Mesenchymal stem cell (in vitro differentiated cells and primary cell): ENCODE measurements around the gene REV1.

Experiments used
- DNase-seq: peaks from one replicate; pipeline ENCODE4 v3.0.0-alpha.2; 2013
- H2AFZ ChIP-seq: one replicate; pipeline ENCODE4 v1.6.1; 2013; ENCODE audit warnings: low read depth, mild to moderate bottlenecking, control low read depth, inconsistent platforms, low read length, moderate library complexity
- H2AK5ac ChIP-seq: 2 replicates; pipeline ENCODE4 v1.6.1; 2013; ENCODE audit warnings: low read length, moderate library complexity, mild to moderate bottlenecking, inconsistent platforms; ENCODE audit not compliant: severe bottlenecking
- H2BK120ac ChIP-seq: one replicate; pipeline ENCODE4 v1.6.1; 2013; ENCODE audit warnings: low read depth, mild to moderate bottlenecking, inconsistent platforms, low read length, moderate library complexity
- H2BK12ac ChIP-seq, 2 experiments: one replicate each; pipeline ENCODE4 v1.6.1; 2013; ENCODE audit warnings: inconsistent platforms in 2 of 2, low read length in 2 of 2, mild to moderate bottlenecking in 2 of 2, moderate library complexity in 2 of 2, control low read depth in 1 of 2
- H2BK15ac ChIP-seq: one replicate; pipeline ENCODE4 v1.6.1; 2013; ENCODE audit warnings: mild to moderate bottlenecking, low read depth, inconsistent platforms; ENCODE audit not compliant: poor library complexity, severe bottlenecking
- H2BK5ac ChIP-seq: 2 replicates; pipeline ENCODE4 v1.6.1; 2013; ENCODE audit warnings: low read depth, mild to moderate bottlenecking, low read length, control low read depth, inconsistent platforms; ENCODE audit not compliant: poor library complexity, severe bottlenecking
- H3K14ac ChIP-seq, 2 experiments: one replicate each; pipeline ENCODE4 v1.6.1; 2013; ENCODE audit warnings: inconsistent platforms in 2 of 2, low read length in 2 of 2, control low read depth in 1 of 2, mild to moderate bottlenecking in 1 of 2, moderate library complexity in 1 of 2
- H3K18ac ChIP-seq, 2 experiments: one replicate each; pipeline ENCODE4 v1.6.1; 2013; ENCODE audit warnings: inconsistent platforms in 2 of 2, low read length in 2 of 2, control low read depth in 1 of 2, low read depth in 1 of 2, mild to moderate bottlenecking in 1 of 2
- H3K23ac ChIP-seq, 2 experiments: one replicate each; pipeline ENCODE4 v1.6.1; 2013; ENCODE audit warnings: inconsistent platforms in 2 of 2, low read length in 2 of 2, mild to moderate bottlenecking in 2 of 2, moderate library complexity in 2 of 2, control low read depth in 1 of 2
- H3K27ac ChIP-seq: 2 replicates; pipeline ENCODE4 v1.5.1; 2013; ENCODE audit warnings: mild to moderate bottlenecking, moderate library complexity, low read length, control low read depth, inconsistent platforms; ENCODE audit not compliant: poor library complexity, severe bottlenecking
- H3K27me3 ChIP-seq, 2 experiments: 2 replicates each; pipeline versions ENCODE4 v1.6.1 to v1.7.0; 2013; ENCODE audit warnings: low read length in 2 of 2, mild to moderate bottlenecking in 2 of 2, moderate library complexity in 2 of 2, control low read depth in 1 of 2, inconsistent platforms in 1 of 2; ENCODE audit not compliant: control insufficient read depth in 1 of 2, insufficient read depth in 1 of 2
- H3K36me3 ChIP-seq, 2 experiments: 2 replicates each; pipeline versions ENCODE4 v1.6.1 to v1.7.0; 2013; ENCODE audit warnings: low read length in 2 of 2, control low read depth in 1 of 2, inconsistent platforms in 1 of 2, low read depth in 1 of 2, mild to moderate bottlenecking in 1 of 2; ENCODE audit not compliant: insufficient read depth in 2 of 2, control insufficient read depth in 1 of 2
- H3K4ac ChIP-seq, 2 experiments: one replicate each; pipeline ENCODE4 v1.6.1; 2013; ENCODE audit warnings: inconsistent platforms in 2 of 2, low read length in 2 of 2, mild to moderate bottlenecking in 2 of 2, moderate library complexity in 2 of 2, control low read depth in 1 of 2, low read depth in 1 of 2
- H3K4me1 ChIP-seq: 2 replicates; pipeline ENCODE4 v1.6.1; 2013; ENCODE audit warnings: low read depth, low read length, control low read depth; ENCODE audit not compliant: control insufficient read depth, insufficient read depth
- H3K4me2 ChIP-seq: 2 replicates; pipeline ENCODE4 v1.6.1; 2013; ENCODE audit warnings: low read length, mild to moderate bottlenecking, inconsistent platforms; ENCODE audit not compliant: poor library complexity, severe bottlenecking
- H3K4me3 ChIP-seq, 2 experiments: 2 replicates each; pipeline versions ENCODE4 v1.5.1 to v1.7.0; 2013; ENCODE audit warnings: low read length in 2 of 2, mild to moderate bottlenecking in 2 of 2, control low read depth in 1 of 2, low read depth in 1 of 2; ENCODE audit not compliant: insufficient read depth in 1 of 2
- H3K79me1 ChIP-seq: replicated peaks from 2 replicates; pipeline ENCODE4 v1.6.1; 2013; ENCODE audit warnings: mild to moderate bottlenecking, control low read depth, low read length, inconsistent platforms; ENCODE audit not compliant: poor library complexity, severe bottlenecking
- H3K9ac ChIP-seq: 2 replicates; pipeline ENCODE4 v1.7.0; 2013; ENCODE audit warnings: mild to moderate bottlenecking, low read length, moderate library complexity
- H3K9me3 ChIP-seq: 2 replicates; pipeline ENCODE4 v1.7.0; 2013; ENCODE audit warnings: mild to moderate bottlenecking, low read length; ENCODE audit not compliant: control insufficient read depth
- H4K8ac ChIP-seq: one replicate; pipeline ENCODE4 v1.6.1; 2013; ENCODE audit warnings: inconsistent platforms, mild to moderate bottlenecking, low read length, moderate library complexity
- H4K91ac ChIP-seq: one replicate; pipeline ENCODE4 v1.6.1; 2013; ENCODE audit warnings: mild to moderate bottlenecking, low read length, inconsistent platforms
- WGBS: methylation state at CpG from one replicate; pipeline ENCODE4 v1.1.7; 2013; ENCODE audit warnings: mixed read lengths; 5-methylcytosine and 5-hydroxymethylcytosine counted together

Gene REV1

DNA sequence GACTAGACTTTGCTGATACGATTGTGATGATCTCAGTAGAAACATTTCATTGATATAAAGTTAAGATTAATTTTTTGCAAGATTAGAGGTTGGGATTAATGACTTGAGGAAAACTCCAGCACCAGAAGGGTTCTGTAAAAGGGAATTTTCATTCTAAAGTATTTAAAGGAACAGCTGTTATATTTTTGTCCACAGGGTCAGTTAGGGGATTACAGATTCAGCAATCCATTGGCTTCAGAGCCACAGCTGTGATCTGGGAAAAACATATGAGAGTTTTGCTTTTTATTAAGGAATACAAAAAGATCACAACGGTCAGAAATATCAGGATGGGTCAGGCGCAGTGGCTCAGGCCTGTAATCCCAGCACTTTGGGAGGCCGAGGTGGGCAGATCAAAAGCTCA lies 19.6 kb upstream of the REV1 start:
- no peak overlapping the region for H3K14ac ChIP-seq

DNA sequence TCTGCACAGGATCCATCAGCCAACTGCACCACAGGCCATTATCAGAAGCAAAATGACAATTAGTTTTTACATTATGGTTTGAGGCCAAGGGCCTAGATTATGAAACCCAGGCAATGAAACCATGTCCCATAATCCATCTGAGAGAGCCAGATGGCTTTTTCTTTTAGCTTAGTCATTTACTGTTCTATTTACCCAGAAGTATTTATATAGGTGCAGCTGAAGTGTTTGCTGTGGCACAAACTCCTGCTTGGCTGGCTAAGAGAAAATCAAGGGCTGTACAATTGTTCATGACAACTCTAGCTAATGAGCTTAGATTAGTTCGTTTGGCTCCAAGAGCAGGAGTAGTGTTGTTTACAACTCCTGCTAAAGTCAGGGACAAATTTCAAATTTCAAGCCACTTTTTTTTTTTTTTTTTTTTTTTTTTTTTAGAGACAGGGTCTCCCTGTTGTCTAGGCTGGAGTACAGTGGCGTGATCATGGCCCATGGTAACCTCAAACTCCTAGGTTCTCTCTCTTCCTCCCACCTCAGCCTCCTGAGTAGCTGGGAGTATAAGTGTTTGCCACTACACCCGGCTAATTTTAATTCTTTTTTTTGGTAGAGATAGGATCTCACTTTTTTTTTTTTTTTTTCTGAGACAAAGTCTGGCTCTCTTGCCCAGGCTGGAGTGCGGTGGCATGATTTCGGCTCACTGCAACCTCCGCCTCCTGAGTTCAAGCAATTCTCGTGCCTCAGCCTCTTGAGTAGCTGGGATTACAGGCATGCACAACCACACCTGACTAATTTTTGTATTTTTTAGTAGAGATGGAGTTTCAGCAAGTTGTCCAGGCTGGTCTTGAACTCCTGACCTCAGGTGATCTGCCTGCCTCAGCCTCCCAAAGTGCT lies 18.4 kb upstream of the REV1 start:
- Histone ChIP-seq H3K4me1 (no peaks in the 10 kb centered on the region), H3K79me1 (no peaks in the 10 kb centered on the region), H4K91ac (no peak overlapping the region), H3K27me3 (peaks cover 0 to 19% of the 10 kb centered on the region in 2 experiments), H3K9ac (no peak overlapping the region), H3K4me3 (no peak overlapping the region), H3K4ac (no peak overlapping the region), H2BK120ac (no peak overlapping the region), H2BK12ac (no peak overlapping the region), H3K14ac (no peak overlapping the region), H3K36me3 (no peaks in the 10 kb centered on the region), H2BK5ac (no peak overlapping the region), H2BK15ac (no peak overlapping the region), H2AFZ (no peak overlapping the region), H3K4me2 (no peak overlapping the region), H3K27ac (no peak overlapping the region), H3K18ac (no peak overlapping the region), H4K8ac (no peak overlapping the region), H2AK5ac (no peak overlapping the region), H3K23ac (no peak overlapping the region), H3K9me3 (no peaks in the 10 kb centered on the region)
- WGBS = 96% methylated on average over 5 of the region's 7 CpGs
- no peak for DNase-seq

More for the DNA sequence above, 19.6 kb upstream of the REV1 start:
- no peak overlapping the region for H3K18ac ChIP-seq
- no peak overlapping the region for H3K4me2 ChIP-seq
- H3K27me3 ChIP-seq = peaks cover 0 to 16% of the 10 kb centered on the region in 2 experiments
- H4K91ac ChIP-seq = no peak overlapping the region
- no peak overlapping the region for H2BK5ac ChIP-seq
- no peak overlapping the region for H2BK12ac ChIP-seq
- H4K8ac ChIP-seq = no peak overlapping the region
- H3K36me3 ChIP-seq = no peaks in the 10 kb centered on the region
- H2BK120ac ChIP-seq = no peak overlapping the region
- H2AFZ ChIP-seq = no peak overlapping the region
- H3K23ac ChIP-seq = no peak overlapping the region
- H3K79me1 ChIP-seq = no peaks in the 10 kb centered on the region
- no peaks in the 10 kb centered on the region for H3K9me3 ChIP-seq
- H3K4me3 ChIP-seq = no peak overlapping the region
- 91% methylated on average over 4 of the region's 4 CpGs for WGBS
- H2AK5ac ChIP-seq = no peak overlapping the region
- no peak overlapping the region for H2BK15ac ChIP-seq
- no peaks in the 10 kb centered on the region for H3K4me1 ChIP-seq
- no peak for DNase-seq
- no peak overlapping the region for H3K9ac ChIP-seq
- H3K4ac ChIP-seq = no peak overlapping the region
- no peak overlapping the region for H3K27ac ChIP-seq

DNA sequence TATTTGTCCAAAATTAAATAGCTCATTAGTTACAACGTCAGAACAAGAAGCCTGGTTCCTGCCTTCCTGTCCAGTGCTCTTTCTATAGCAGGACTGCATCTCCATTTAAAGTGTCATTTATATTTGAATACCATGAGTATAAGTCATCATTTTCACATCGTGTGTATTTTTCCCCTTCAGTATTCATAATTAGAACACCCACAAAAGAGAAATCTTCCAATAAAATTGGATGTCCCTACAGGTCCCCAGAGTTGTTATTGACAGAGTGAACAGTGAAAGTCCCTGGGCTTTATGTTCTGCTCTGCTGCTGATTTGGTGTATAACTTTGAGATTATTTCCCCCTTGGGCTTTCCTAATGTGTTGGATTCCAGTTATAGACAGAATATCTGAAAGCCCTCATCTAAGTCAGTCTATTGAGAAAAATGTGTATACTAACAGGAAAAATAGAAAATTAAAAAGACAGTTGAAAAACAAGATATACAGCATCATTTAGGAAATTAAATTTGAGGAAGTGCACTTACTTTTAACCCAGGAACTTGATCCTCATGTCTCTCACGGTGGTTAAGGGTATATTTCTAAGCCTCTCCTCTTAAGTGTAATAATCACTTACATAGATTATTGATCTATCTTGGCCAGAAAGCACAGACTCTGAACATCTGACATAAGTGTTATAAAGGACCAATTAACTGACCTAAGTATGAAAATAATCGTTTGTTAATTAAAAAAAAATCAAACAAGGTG lies 15.2 kb upstream of the REV1 start:
- H3K14ac ChIP-seq = no peak overlapping the region
- H2BK12ac ChIP-seq = no peak overlapping the region
- H4K91ac ChIP-seq = no peak overlapping the region

More for the DNA sequence above, 15.2 kb upstream of the REV1 start:
- no peak for DNase-seq
- Histone ChIP-seq H3K4me1 (no peaks in the 10 kb centered on the region), H2BK120ac (no peak overlapping the region), H3K9me3 (no peaks in the 10 kb centered on the region), H3K4ac (no peak overlapping the region), H3K79me1 (no peaks in the 10 kb centered on the region), H3K4me3 (no peak overlapping the region), H3K36me3 (no peaks in the 10 kb centered on the region), H2AK5ac (no peak overlapping the region), H3K9ac (no peak overlapping the region), H3K4me2 (no peak overlapping the region), H3K27ac (no peak overlapping the region), H4K8ac (no peak overlapping the region), H3K18ac (no peak overlapping the region), H2AFZ (no peak overlapping the region), H3K23ac (no peak overlapping the region), H3K27me3 (peaks cover 0 to 24% of the 10 kb centered on the region in 2 experiments), H2BK5ac (no peak overlapping the region), H2BK15ac (no peak overlapping the region)
- WGBS = 100% methylated on average over 1 of the region's 4 CpGs
